IPS-11a (cell line): ENCODE data around the gene GNPTG.
"Not testable (repeated sequence)": the region's sequence is repeated elsewhere in the genome, so short reads cannot be mapped to it uniquely, and the experiment has no call there.

Source experiments
- H3K4me3 ChIP-seq: one replicate; pipeline ENCODE4 v1.5.1; 2013; ENCODE audit warnings: low read depth, low read length, control low read depth

Gene GNPTG

GRCh38 chr16:1318268-1318545, 33.5 kb upstream of the GNPTG start:
- H3K4me3 ChIP-seq, result no peak overlapping the region

- H3K4me3 ChIP-seq, result no peak overlapping the region
Observed at GRCh38 chr16:1319041-1319440, 32.7 kb upstream of the GNPTG start.

- no peak overlapping the region for H3K4me3 ChIP-seq
Observed at GRCh38 chr16:1320097-1320496, 31.6 kb upstream of the GNPTG start.

- no peak overlapping the region for H3K4me3 ChIP-seq
Observed at GRCh38 chr16:1320658-1321240, 31.0 kb upstream of the GNPTG start.

GRCh38 chr16:1322407-1322806, 29.3 kb upstream of the GNPTG start:
- no peak overlapping the region for H3K4me3 ChIP-seq

GRCh38 chr16:1323296-1324239, 28.2 kb upstream of the GNPTG start:
- no peak overlapping the region for H3K4me3 ChIP-seq

- no peak overlapping the region for H3K4me3 ChIP-seq
Observed at GRCh38 chr16:1324286-1324826, 27.4 kb upstream of the GNPTG start.

GRCh38 chr16:1325261-1325660, 26.5 kb upstream of the GNPTG start:
- H3K4me3 ChIP-seq, result no peak overlapping the region

GRCh38 chr16:1325673-1326371, 25.9 kb upstream of the GNPTG start:
- H3K4me3 ChIP-seq, result no peak overlapping the region

- no peak overlapping the region for H3K4me3 ChIP-seq
Observed at GRCh38 chr16:1326391-1326790, 25.3 kb upstream of the GNPTG start.

- no peak overlapping the region for H3K4me3 ChIP-seq
Observed at GRCh38 chr16:1326946-1327618, 24.6 kb upstream of the GNPTG start.

- H3K4me3 ChIP-seq, result no peak overlapping the region
Observed at GRCh38 chr16:1327619-1327947, 24.1 kb upstream of the GNPTG start.

- not testable (repeated sequence) for H3K4me3 ChIP-seq
Observed at GRCh38 chr16:1328136-1328535, 23.6 kb upstream of the GNPTG start.

- H3K4me3 ChIP-seq, result not testable (repeated sequence)
Observed at GRCh38 chr16:1328961-1329360, 22.8 kb upstream of the GNPTG start.

GRCh38 chr16:1330260-1330914, 21.3 kb upstream of the GNPTG start:
- H3K4me3 ChIP-seq, result no peak overlapping the region

- H3K4me3 ChIP-seq, result no peak overlapping the region
Observed at GRCh38 chr16:1330931-1331711, 20.6 kb upstream of the GNPTG start.

GRCh38 chr16:1331712-1332617, 19.8 kb upstream of the GNPTG start:
- H3K4me3 ChIP-seq, result peak overlapping the region; percentile 6

- no peak overlapping the region for H3K4me3 ChIP-seq
Observed at GRCh38 chr16:1332618-1333148, 19.0 kb upstream of the GNPTG start.
